ENCODE results near the gene DNAJC5G.
"Not testable (repeated sequence)": the region's sequence is repeated elsewhere in the genome, so short reads cannot be mapped to it uniquely, and the experiment has no call there.

Gene DNAJC5G

DNA sequence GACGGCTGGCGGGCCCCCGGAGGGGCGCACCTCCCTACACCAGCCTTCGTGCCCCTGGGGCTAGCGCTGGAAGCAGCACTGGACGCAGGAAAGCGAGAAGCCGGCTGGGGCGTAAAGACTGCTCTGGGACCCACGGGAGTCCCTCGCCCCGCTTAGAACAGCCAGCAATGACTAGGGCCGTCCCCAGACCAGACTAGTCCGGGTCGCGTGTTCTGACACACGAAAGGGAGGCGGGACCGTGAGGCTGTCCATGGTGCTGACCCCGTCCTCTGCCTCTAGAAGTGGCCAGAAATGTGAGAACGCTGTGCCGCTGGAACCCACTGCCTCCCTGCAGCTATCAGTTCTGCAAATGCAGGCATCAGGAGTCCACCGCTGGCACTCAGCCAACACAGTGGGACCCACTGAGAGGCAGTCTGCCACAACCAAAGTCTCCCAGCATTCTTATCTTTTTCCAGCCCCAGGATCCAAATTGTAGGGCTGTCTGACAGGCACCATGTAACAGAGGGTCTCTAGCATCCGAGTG lies 33.2 kb downstream of the DNAJC5G start, which contains the start of gene UCN:
Gene UCN, minus strand, starts transcription at position 87 of the 523 bp plus-strand sequence. CDS start 550 bp downstream, outside the sequence.
- DNase-seq (ENCODE audit: low read depth, low spot score), result no peak

DNA sequence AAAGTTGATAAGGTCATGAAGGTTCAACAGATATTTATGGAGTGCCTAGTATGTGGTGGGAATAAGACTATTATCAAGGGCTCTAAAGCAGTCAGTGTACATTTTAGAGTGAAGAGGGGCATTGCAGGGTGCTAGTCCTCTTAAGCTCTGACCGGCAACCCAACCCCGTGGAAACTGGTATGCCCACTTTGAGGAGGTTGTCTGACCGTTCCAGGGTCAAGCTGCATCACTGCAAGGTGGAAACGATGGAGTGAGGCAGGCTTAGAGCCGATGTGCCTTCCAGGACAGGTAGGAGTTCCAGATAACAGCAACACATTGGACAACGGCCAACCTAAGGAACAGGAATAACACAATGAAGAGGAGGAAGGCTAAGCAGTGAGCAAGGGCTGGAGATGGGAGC lies 34.4 kb downstream of the DNAJC5G start:
- DNase-seq (ENCODE audit: low read depth, low spot score), result no peak

DNA sequence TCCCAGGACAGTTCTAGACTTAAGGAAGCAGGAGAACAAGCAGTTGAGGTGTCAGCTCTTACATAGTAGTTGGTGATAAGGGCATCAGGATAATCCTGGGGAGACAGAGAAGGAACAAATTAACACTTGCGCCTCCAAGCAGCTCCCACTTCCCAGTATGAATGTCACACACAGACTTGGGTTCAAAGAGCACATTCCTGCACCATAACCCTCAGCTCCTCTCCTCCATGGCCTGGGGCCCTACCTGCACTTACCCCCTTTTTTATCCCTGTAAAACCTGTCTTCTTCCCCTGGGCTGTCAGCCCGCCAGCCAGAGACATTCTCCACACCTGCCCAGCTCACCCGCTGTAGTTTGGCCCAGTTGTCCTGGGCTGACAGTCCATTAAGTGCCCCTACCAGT lies 36.9 kb downstream of the DNAJC5G start:
- DNase-seq (ENCODE audit: low read depth, low spot score), result no peak

DNA sequence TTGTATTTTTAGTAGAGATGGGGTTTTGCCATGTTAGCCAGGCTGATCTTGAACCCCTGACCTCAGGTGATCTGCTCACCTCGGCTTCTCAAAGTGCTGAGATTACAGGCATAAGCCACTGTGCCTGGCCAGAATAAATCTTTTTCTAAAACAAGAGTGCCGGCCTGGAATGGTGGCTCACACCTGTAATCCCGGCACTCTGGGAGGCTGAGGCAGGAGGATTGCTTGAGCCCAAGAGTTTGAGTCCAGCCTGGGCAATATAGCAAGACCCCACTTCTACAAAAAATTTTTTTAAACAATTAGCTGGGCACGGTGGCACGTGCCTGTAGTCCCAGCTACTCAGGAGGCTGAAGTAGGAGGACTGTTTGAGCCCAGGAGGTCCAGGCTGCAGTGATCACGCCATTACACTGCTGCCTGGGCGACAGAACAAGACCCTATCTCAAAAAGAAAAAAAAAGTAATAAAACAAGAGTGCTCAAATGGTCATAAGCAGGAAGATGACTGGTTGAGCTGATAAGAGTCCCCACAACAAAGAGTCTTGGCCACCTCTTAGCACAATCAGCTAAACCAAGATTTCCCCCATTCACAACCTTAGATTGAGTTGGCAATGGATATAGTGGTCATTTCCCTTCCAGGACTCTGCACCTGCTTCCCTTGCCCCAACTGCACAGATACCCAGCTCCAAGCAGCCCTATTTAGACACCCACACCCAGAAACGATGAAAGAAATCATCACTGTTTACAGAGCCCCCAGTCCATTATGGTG lies 38.8 kb downstream of the DNAJC5G start:
- DNase-seq (ENCODE audit: low read depth, low spot score), result no peak

DNA sequence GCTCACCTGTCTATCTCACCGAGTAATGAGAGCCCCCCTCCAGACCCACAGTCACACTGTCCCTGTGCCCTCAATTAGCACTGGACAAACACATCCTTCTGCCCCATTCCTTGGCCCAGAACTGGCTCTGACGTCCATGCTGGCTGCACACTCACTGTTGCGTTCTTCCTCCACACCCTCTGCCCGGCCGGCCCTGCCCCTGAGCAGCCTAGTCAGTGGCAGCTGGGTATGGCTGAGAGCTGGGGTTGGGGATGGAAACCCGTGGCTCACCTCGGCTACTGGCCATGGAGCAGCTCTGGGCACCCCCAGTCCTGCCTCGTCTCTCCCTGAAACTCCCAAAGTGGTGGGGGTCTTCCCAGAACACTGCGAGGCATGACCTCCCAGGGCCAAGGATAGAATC lies 39.5 kb downstream of the DNAJC5G start:
- no peak for DNase-seq (ENCODE audit: low read depth, low spot score)

DNA sequence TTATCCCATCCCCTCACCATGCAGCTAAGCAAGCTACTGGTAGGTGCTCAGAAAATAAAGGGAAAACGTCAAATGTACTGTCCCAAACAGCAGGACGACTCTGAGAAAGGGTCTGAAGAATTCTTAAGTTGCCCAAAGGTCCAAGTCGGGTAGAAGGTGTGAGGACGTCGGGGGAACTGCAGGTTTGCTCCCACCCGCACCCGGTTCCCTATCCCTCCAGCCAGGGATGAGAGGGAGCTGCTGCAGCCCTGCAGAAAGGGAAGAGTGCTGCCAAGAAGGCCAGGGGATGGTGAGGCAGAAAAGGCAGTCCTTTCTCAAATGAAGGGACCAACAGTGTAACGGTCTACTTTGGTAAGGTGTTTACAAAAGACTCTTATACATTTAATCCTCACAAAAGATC lies 39.9 kb downstream of the DNAJC5G start:
- no peak for DNase-seq (ENCODE audit: low read depth, low spot score)

DNA sequence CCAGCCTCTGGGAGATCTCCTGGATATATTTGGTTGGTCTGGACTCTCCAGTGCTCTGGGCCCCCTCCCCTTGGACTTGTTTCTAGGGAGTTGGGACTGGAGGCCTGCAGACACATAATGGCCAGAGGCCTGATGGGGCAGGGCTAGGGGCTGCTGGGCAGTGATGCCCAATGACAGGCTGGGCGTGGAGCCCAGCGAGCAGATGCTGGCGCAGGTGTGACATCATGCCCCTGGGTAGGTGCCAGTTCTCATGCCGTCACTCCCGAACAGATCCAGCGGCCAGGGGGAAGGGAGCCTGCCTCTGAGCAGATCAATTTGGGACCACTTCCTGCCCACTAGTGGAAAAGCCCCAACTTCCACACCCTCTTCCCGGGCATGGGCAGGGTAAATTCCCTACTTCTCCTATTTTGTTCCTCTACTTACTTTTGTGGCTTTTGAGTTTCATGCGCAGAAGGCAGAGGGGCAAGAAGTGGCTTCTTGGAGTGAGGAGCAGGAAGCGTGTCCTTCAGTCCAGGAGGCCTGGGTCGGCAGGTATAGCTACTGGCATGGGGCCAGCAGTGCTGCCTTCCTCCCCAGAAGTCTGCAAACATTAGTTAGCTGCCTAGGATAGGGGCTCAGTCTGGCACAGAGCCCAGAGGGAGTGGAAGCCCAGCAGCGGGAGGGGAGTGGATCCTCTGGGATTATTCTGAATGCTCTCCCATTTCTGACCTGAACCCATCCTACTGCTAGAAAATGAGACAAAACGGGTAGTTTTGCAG lies 41.6 kb downstream of the DNAJC5G start:
- DNase-seq (ENCODE audit: low read depth, low spot score), result no peak

DNA sequence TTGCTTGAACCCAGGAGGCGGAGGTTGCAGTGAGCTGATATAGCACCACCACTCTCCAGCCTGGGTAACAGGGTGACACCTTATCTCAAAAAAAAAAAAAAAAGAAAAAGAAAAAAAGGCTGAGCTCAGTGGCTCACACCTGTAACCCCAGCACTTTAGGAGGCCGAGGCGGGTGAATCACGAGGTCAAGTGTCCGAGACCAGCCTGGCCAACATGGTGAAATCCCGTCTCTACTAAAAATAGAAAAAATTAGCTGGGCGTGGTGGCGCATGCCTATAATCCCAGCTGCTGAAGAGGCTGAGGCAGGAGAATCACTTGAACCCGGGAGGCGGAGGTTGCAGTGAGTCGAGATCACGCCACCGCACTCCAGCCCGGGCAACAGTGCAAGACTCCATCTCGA lies 44.6 kb downstream of the DNAJC5G start:
- not testable (repeated sequence) for DNase-seq (ENCODE audit: low read depth, low spot score)

DNA sequence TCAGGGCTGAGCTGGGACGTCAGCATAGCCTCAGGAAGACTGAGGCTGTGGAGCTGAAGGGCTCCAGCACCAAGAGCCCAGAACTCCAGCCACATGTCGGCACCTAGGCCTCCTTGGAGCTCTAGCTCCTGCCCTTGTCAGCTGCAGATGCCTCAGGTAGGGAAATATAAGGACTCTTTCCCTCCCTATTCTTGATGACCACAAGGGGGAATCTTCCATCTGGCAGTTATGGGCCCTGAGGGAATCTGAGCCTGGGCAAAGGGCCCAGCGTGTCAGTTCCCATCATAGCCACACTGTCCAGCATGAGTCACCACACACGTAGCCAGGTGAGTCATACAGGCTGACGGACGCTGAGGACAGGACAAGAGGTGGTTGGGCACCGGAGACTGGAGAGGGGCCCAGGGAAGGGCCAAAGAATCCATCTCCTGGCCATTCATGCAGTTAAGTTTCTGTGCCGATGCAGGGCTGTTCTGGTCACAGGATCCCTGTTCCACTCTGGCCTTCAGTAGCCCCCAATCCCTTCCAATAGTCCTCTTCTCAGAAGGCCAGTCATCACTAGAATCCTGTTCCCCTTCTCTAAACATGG lies 45.8 kb downstream of the DNAJC5G start:
- no peak for DNase-seq (ENCODE audit: low read depth, low spot score)

DNA sequence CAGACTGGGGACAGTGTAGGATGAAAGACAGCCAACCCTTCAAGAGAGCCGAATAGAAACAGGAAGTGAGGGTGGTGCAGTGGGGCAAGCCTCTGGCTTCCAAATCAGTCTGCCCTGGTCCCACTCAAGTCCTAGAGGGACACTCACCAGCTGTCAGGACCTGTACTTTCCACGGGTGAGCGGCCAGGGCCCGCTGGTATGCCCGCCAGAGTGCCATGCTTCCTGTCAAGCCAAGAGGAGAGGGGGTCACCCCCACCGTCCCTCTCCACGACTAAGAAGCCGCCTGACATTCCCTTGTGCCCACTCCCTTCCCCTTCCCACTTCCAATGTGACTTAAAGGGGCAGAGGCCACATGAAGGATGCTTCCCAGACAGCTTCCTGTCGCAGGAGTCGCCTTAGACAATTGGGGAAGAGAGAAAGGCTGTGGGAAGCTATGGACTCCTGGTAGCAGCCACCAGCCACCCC lies 47.1 kb downstream of the DNAJC5G start:
- DNase-seq (ENCODE audit: low read depth, low spot score), result no peak

DNA sequence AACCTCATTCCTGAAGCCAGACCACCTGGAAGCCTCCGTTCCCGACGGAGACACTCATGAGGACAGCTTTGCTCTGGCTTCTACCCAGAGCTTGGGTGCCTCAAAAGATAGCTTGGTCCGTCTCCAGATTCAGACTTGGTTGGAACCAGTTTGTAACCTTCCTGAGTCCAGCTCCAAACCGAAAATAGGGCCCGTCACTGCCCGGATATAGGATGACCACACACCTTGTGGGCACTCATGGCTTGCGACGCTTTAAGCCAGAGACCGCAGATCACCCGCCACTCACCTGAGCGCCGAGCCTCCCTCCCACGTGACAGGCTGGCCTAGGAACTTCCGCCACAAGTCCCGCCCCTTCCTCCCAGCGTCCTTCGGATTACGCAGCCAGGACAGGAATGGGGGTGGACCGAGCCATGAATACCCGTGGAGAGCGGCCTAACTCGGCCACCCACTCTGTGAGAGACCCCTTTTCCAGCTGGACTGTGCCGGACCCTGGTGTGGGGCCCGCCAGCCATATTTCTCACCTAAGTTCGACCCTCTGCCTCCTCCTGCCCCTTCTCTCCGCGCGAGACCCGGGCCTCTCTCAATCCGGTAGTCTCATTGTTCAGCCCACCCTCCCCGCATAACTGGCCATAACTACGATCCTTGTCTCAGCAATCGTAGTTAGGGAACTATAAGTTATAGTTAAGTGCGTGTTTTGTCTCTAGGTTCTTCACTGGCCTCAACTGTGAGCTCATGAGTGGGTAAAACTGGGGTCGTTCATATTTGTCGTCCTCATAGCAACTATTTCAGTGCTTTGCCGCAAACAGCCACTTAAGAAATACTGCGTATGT lies 47.7 kb downstream of the DNAJC5G start, which contains the start of gene MPV17:
Gene MPV17, minus strand, starts transcription at position 332 of the 830 bp plus-strand sequence. CDS start 580 bp downstream, outside the sequence.
- DNase-seq (ENCODE audit: low read depth, low spot score), result peak; percentile 73

DNA sequence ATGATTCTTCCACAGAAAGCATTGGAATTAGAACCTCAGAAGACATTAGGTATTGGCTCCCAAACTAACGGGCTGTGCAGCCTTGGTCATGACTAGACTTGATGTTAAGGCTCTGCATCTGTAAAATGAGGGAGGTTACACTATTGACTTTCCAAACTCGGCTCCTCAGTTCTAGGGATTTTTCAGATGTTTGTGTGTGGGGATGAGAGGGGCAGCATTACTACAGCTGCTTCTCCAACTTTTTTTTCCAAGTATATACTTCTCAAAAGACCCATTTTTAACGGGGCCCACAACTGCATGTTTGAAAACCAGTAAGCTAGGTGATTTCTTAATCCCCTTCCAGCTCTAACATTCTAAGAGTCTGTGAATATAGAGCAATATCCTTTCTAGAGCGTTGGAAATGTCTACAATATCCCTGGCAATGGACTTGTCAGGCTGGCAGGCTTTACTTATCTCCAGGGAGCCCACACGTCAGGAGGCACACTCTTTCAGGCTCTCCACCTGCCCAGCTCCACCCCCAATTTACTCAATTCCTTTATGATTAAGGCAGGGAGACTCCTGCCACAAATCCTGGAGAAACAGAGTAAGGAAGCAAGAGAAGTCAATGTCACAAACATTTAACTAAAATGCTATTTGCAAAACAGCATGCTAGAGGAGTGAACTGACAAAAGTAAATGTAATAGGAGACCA lies 48.5 kb downstream of the DNAJC5G start:
- no peak for DNase-seq (ENCODE audit: low read depth, low spot score)

DNA sequence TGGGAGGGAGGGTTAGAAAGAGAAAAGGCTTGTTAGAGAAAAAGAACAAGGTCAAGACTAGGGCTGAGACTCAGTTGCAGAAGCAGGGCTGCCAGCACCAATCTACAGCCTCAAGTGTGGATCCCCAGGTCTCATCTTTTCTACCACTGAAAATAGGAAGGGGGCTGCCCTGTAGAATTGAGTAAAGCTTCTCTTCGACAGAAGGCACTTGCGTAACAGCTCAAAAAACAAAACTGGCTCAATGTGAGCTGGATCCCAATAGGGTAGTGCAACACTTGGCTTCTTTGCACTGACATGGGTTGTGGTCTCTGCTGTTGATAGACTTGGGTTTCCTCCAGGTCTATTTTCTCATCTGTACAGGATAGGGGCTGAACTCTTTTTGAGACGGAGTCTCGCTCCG lies 49.5 kb downstream of the DNAJC5G start:
- DNase-seq (ENCODE audit: low read depth, low spot score), result no peak
